ENCODE results near the gene SMARCC2.

DNA sequence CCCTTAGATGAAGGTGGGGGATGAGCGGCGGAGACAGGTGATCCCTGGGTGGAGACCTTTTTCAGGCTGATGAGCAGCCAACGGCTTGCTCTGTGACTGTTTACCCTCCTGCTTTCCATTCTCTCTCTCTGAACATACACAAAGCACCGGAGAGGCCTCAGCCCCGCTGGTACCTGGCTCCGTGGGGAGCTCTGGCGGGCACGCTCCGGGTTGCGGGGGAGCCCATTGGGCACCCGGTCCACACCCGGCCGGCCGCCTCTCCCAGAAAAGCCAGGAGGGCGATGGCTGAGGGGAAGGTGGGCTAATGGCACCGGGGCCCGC is 545 bp downstream of the SMARCC2 start:
- TF ChIP-seq, protein P1, sequence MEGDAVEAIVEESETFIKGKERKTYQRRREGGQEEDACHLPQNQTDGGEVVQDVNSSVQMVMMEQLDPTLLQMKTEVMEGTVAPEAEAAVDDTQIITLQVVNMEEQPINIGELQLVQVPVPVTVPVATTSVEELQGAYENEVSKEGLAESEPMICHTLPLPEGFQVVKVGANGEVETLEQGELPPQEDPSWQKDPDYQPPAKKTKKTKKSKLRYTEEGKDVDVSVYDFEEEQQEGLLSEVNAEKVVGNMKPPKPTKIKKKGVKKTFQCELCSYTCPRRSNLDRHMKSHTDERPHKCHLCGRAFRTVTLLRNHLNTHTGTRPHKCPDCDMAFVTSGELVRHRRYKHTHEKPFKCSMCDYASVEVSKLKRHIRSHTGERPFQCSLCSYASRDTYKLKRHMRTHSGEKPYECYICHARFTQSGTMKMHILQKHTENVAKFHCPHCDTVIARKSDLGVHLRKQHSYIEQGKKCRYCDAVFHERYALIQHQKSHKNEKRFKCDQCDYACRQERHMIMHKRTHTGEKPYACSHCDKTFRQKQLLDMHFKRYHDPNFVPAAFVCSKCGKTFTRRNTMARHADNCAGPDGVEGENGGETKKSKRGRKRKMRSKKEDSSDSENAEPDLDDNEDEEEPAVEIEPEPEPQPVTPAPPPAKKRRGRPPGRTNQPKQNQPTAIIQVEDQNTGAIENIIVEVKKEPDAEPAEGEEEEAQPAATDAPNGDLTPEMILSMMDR (IDR thresholded peaks at IDR 0.05) = no peak
- TF ChIP-seq POLR2A (IDR thresholded peaks at IDR 0.05) = no peak
- TF ChIP-seq POLR2AphosphoS5 (IDR thresholded peaks at IDR 0.05) = no peak
